Measurements from ENCODE around the gene PDE11A.

- TF ChIP-seq CTCF (IDR thresholded peaks at IDR 0.05 in 4 of 5, conservative IDR thresholded peaks at IDR 0.05 in 1 of 5), result no peak
- TF ChIP-seq POLR2A (IDR thresholded peaks at IDR 0.05), result no peak
Measured at GRCh38 chr2:177830881-177831386, 241.6 kb downstream of the PDE11A start.
